ENCODE data around the gene OR52W1.

The OR52W1 gene

GRCh38 chr11:6199174-6199810, at the start of gene OR52W1:
Gene OR52W1 (plus strand): TSS chr11:6199224. CDS start chr11:6199224, 0 bp downstream.
- no peak for DNase-seq (ENCODE audit: low read depth)

GRCh38 chr11:6151117-6151516, 47.9 kb upstream of the OR52W1 start:
- DNase-seq (ENCODE audit: low read depth): no peak

- DNase-seq (ENCODE audit: low read depth): no peak
Measured at GRCh38 chr11:6152126-6152525, 46.9 kb upstream of the OR52W1 start.

- DNase-seq (ENCODE audit: low read depth): no peak
Measured at GRCh38 chr11:6156628-6157359, 42.2 kb upstream of the OR52W1 start.

GRCh38 chr11:6170226-6170625, 28.8 kb upstream of the OR52W1 start, which contains the start of gene OR52B2:
Gene OR52B2 (minus strand): TSS chr11:6170326. CDS start chr11:6170326, 0 bp downstream.
- DNase-seq (ENCODE audit: low read depth): no peak

- DNase-seq (ENCODE audit: low read depth): no peak
Measured at GRCh38 chr11:6175440-6175839, 23.6 kb upstream of the OR52W1 start.

GRCh38 chr11:6191742-6192141, 7.3 kb upstream of the OR52W1 start:
- no peak for DNase-seq (ENCODE audit: low read depth)

- no peak for DNase-seq (ENCODE audit: low read depth)
Measured at GRCh38 chr11:6194065-6194581, 4.9 kb upstream of the OR52W1 start.

- no peak for DNase-seq (ENCODE audit: low read depth)
Measured at GRCh38 chr11:6196396-6196795, 2.6 kb upstream of the OR52W1 start.

GRCh38 chr11:6197466-6198200, 1.4 kb upstream of the OR52W1 start:
- no peak for DNase-seq (ENCODE audit: low read depth)

GRCh38 chr11:6200975-6201374, 2.0 kb downstream of the OR52W1 start:
- no peak for DNase-seq (ENCODE audit: low read depth)

- DNase-seq (ENCODE audit: low read depth): no peak
Measured at GRCh38 chr11:6201481-6201880, 2.5 kb downstream of the OR52W1 start.

- DNase-seq (ENCODE audit: low read depth): no peak
Measured at GRCh38 chr11:6202041-6202440, 3.0 kb downstream of the OR52W1 start.

- no peak for DNase-seq (ENCODE audit: low read depth)
Measured at GRCh38 chr11:6203327-6203726, 4.3 kb downstream of the OR52W1 start.

GRCh38 chr11:6204706-6205105, 5.7 kb downstream of the OR52W1 start:
- peak; percentile 19 for DNase-seq (ENCODE audit: low read depth)

- no peak for DNase-seq (ENCODE audit: low read depth)
Measured at GRCh38 chr11:6205366-6205765, 6.3 kb downstream of the OR52W1 start, which contains the start of gene C11orf42. Gene C11orf42 (plus strand): TSS chr11:6205557. CDS start chr11:6205616, 59 bp downstream.

- DNase-seq (ENCODE audit: low read depth): no peak
Measured at GRCh38 chr11:6206456-6207180, 7.6 kb downstream of the OR52W1 start.

- no peak for DNase-seq (ENCODE audit: low read depth)
Measured at GRCh38 chr11:6209801-6210200, 10.8 kb downstream of the OR52W1 start.

- DNase-seq (ENCODE audit: low read depth): no peak
Measured at GRCh38 chr11:6210274-6210955, 11.4 kb downstream of the OR52W1 start.

GRCh38 chr11:6214530-6214929, 15.5 kb downstream of the OR52W1 start:
- no peak for DNase-seq (ENCODE audit: low read depth)

- DNase-seq (ENCODE audit: low read depth): no peak
Measured at GRCh38 chr11:6216501-6216900, 17.5 kb downstream of the OR52W1 start.
